ENCODE results near the gene E2F6. TPM values are rescaled to one million over a fixed set of nuclear protein-coding genes. Genes with fewer than 3 reads are reported as not detected.

The E2F6 gene
- total and polyA plus RNA-seq, 9 of the 15 experiments (the other 6 are each of a cell fraction or from before 2014, with no cell fraction given) = 13.6 to 33.9 (median 26.1) TPM

DNA sequence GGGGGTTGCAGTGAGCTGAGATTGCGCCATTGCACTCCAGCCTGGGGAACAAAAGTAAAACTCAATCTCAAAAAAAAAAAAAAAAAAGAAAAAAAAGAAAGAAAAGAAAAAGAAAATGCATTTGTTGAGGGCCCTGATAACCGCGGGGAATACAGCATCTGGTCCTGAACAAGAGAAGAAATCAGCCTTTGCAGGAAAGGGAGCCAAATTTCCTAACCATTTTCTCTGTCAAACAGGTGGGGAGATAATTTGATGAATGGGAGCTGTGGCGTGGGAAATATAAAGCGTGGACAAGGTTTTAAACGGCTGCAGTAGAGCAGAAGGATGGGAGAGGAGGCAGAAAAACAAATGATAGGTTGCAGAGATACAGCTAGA, 864 bp downstream of the E2F6 start (continued):
- TF ChIP-seq, protein P1, sequence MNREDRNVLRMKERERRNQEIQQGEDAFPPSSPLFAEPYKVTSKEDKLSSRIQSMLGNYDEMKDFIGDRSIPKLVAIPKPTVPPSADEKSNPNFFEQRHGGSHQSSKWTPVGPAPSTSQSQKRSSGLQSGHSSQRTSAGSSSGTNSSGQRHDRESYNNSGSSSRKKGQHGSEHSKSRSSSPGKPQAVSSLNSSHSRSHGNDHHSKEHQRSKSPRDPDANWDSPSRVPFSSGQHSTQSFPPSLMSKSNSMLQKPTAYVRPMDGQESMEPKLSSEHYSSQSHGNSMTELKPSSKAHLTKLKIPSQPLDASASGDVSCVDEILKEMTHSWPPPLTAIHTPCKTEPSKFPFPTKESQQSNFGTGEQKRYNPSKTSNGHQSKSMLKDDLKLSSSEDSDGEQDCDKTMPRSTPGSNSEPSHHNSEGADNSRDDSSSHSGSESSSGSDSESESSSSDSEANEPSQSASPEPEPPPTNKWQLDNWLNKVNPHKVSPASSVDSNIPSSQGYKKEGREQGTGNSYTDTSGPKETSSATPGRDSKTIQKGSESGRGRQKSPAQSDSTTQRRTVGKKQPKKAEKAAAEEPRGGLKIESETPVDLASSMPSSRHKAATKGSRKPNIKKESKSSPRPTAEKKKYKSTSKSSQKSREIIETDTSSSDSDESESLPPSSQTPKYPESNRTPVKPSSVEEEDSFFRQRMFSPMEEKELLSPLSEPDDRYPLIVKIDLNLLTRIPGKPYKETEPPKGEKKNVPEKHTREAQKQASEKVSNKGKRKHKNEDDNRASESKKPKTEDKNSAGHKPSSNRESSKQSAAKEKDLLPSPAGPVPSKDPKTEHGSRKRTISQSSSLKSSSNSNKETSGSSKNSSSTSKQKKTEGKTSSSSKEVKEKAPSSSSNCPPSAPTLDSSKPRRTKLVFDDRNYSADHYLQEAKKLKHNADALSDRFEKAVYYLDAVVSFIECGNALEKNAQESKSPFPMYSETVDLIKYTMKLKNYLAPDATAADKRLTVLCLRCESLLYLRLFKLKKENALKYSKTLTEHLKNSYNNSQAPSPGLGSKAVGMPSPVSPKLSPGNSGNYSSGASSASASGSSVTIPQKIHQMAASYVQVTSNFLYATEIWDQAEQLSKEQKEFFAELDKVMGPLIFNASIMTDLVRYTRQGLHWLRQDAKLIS (CRISPR knock-in tag; IDR thresholded peaks at IDR 0.05) = no peak
- TF ChIP-seq, protein P2, sequence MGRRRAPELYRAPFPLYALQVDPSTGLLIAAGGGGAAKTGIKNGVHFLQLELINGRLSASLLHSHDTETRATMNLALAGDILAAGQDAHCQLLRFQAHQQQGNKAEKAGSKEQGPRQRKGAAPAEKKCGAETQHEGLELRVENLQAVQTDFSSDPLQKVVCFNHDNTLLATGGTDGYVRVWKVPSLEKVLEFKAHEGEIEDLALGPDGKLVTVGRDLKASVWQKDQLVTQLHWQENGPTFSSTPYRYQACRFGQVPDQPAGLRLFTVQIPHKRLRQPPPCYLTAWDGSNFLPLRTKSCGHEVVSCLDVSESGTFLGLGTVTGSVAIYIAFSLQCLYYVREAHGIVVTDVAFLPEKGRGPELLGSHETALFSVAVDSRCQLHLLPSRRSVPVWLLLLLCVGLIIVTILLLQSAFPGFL (CRISPR knock-in tag; IDR thresholded peaks at IDR 0.05) = no peak
- TF ChIP-seq NCOA1 (IDR thresholded peaks at IDR 0.05; ENCODE audit: low read depth) (no peak), MTA1 (IDR thresholded peaks at IDR 0.05; ENCODE audit: borderline replicate concordance) (no peak), MYBL2 (IDR thresholded peaks at IDR 0.05; ENCODE audit: low read depth) (no peak), MYBL2 (CRISPR knock-in tag; IDR thresholded peaks at IDR 0.05; ENCODE audit: borderline replicate concordance) (no peak), ZNF140 (CRISPR knock-in tag; IDR thresholded peaks at IDR 0.05) (no peak), KAT7 (CRISPR knock-in tag; IDR thresholded peaks at IDR 0.05; ENCODE audit: borderline replicate concordance) (peak; percentile 20; the same call in 1 of the 2 replicates)
- TF ChIP-seq, protein P3, sequence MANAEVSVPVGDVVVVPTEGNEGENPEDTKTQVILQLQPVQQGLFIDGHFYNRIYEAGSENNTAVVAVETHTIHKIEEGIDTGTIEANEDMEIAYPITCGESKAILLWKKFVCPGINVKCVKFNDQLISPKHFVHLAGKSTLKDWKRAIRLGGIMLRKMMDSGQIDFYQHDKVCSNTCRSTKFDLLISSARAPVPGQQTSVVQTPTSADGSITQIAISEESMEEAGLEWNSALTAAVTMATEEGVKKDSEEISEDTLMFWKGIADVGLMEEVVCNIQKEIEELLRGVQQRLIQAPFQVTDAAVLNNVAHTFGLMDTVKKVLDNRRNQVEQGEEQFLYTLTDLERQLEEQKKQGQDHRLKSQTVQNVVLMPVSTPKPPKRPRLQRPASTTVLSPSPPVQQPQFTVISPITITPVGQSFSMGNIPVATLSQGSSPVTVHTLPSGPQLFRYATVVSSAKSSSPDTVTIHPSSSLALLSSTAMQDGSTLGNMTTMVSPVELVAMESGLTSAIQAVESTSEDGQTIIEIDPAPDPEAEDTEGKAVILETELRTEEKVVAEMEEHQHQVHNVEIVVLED (CRISPR knock-in tag; IDR thresholded peaks at IDR 0.05) = no peak
- TF ChIP-seq, protein P4, sequence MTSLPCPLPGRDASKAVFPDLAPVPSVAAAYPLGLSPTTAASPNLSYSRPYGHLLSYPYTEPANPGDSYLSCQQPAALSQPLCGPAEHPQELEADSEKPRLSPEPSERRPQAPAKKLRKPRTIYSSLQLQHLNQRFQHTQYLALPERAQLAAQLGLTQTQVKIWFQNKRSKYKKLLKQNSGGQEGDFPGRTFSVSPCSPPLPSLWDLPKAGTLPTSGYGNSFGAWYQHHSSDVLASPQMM (CRISPR knock-in tag; IDR thresholded peaks at IDR 0.05) = no peak
- TF ChIP-seq, protein P5, sequence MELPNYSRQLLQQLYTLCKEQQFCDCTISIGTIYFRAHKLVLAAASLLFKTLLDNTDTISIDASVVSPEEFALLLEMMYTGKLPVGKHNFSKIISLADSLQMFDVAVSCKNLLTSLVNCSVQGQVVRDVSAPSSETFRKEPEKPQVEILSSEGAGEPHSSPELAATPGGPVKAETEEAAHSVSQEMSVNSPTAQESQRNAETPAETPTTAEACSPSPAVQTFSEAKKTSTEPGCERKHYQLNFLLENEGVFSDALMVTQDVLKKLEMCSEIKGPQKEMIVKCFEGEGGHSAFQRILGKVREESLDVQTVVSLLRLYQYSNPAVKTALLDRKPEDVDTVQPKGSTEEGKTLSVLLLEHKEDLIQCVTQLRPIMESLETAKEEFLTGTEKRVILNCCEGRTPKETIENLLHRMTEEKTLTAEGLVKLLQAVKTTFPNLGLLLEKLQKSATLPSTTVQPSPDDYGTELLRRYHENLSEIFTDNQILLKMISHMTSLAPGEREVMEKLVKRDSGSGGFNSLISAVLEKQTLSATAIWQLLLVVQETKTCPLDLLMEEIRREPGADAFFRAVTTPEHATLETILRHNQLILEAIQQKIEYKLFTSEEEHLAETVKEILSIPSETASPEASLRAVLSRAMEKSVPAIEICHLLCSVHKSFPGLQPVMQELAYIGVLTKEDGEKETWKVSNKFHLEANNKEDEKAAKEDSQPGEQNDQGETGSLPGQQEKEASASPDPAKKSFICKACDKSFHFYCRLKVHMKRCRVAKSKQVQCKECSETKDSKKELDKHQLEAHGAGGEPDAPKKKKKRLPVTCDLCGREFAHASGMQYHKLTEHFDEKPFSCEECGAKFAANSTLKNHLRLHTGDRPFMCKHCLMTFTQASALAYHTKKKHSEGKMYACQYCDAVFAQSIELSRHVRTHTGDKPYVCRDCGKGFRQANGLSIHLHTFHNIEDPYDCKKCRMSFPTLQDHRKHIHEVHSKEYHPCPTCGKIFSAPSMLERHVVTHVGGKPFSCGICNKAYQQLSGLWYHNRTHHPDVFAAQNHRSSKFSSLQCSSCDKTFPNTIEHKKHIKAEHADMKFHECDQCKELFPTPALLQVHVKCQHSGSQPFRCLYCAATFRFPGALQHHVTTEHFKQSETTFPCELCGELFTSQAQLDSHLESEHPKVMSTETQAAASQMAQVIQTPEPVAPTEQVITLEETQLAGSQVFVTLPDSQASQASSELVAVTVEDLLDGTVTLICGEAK (IDR thresholded peaks at IDR 0.05) = peak; percentile 52; the same call in 1 of the 2 replicates
- TF ChIP-seq, protein P5 (CRISPR knock-in tag; IDR thresholded peaks at IDR 0.05) = no peak

All from K562 (cell line).